ENCODE measurements around the gene PTGDR2.

The PTGDR2 gene

DNA sequence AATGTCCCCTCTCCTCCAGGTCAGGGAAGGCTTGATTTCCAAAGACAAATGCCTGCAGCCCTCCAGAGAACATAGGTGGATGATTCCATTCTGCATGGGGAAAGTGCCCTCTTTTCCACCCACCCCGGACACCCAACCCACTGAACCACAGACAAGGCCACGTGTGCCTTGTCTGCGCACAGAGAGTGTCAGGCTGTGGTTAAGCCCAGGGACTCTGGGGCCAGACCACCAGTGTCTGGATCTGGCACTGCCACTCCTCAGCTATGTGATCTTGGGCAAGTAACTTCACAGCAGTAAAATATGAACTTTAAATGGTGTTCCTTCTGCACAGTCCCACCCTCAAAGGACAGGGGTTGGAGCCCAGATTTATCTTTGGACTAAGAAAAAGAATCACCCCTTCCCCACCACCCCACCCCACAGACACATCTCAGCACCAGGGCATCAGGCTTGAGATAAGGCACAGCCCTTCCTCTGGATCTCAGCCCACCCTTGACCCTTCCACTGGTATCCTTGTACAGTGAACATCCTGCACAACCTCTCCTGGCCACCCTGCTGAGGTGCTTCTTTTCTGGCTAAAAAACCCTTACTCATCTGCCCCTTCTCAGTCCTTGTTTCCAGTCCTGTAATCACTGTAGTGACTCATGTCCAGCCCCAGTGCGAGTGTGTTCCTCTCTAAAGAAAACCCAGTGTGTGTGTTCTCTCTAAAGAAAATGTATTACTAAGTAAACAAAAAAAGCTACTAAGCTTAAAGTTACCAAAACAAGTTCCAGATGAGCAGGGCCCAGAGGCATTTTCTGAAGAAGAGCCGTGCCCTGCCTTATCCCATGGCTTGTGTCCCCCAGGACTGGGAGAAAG, 1.9 kb upstream of the PTGDR2 start:
- no peak for DNase-seq

- DNase-seq = no peak
Measured at GRCh38 chr11:60854847-60855725, 664 bp downstream of the PTGDR2 start.

DNA sequence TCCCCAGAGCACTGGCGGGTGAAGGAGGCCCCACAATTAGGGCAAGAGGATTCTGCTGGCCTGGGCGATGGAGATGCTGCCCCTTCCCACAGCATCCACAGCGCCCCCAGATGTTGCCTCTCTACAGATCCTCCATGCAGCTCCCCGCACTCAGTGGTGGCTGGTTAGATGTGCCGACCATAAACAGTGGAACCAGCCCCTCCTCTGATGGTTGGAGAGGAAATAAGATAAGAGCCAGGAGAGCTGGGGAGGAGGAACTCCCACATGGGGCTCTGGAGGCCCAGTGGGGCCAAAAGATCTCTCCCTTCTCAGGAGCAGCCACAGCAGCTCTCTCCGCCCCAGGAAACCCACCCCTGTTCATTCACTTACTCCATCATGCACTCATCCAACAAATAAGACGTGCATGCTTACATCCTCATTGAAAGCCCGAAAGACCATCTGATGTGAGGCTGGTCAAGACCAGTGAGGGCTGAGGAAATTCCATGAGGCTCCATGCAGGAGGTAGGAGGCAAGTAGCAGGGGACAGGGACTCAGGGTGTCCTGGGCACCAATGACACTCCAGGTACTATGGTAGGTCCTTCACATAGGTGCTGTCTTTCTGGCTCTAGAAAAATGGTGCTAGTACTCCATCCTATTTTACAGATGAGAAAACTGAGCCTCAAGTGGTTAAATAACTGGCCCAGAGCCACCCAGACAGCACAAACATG, 1.5 kb downstream of the PTGDR2 start:
- DNase-seq = no peak

DNA sequence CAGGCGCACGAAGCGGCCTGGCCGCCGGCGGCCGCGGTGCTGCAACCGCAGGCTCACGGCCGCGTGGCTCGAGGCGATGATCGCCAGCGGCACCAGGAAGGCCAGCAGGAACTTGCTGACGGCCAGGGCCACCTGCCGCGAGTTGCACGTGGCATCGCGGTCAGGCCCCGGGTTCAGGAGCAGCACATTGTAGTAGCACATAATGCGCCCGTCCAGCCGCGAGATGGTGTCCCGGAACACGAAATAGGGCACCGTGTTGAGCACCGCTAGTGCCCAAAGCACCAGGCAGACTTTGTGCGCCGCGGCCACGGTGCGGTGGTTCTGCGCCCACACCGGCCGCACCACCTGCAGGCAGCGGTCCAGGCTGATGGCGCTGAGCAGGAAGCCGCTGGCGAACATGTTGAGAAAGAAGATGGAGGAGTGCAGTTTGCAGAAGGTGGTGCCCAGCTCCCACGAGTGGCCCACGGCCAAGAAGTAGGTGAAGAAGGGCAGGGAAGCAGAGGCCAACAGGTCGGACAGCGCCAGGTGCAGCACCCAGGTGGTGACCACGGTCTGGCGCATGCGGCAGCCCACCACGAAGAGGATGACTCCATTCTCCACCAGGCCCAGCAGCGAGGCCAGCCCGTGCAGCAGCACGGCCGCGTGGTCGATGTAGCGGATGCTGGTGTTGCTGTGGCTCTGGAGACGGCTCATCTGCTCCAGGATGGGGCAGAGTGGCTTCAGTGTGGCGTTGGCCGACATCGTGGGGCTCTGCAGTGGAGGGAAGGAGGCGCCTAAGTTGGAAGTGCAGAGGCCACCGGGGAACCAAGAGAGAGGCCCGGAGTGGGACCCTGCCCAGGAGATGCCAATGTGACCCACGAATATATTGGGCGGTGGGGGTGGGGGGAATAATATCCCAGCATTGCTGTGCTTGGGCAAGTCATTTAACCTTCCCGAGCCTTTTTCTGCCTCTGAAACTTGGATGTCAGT, 2.5 kb downstream of the PTGDR2 start:
- no peak for DNase-seq

DNA sequence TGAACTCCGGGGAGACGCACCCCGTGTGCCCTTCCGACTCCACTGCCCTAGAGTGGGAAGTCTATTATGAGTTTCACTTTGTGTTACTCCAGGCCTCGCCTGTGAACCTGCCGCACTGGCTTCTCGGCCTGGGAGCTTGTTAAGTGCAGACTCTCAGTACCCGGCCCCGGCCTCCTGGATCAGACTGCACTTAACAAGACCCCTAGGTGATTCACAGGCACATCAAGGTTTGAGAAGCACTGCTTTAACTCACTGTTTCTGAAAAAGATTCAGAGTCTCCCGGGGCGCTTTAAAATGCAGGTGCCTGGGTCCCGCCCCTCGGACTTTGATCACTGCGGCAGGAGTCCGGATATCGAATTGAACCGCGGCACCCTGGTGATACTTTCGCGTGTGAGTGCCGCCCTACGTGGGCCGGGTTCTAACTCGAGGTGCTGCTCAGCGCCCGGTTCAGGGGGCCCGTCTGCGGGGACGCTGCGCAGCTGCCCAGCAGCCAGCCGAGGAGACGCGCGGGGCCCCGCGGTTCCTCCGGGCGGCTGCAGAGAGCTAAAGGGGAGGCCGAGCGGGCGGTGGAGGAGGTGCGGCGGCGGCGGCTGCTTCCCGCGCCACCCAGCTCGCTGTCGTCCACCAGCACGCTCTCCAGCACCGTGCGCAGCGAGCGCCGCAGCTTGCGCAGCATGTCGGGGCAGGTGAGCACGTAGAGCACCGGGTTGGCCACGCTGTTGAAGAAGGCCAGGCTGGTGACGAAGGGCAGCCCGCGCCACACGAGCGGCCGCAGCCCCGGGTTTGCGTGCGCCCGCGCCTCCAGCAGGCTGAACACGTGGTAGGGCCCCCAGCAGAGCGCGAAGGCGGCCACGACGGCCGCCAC, 3.4 kb downstream of the PTGDR2 start:
- DNase-seq = no peak

GRCh38 chr11:60851327-60852104, 4.2 kb downstream of the PTGDR2 start:
- no peak for DNase-seq

GRCh38 chr11:60849641-60850520, 5.9 kb downstream of the PTGDR2 start:
- no peak for DNase-seq

GRCh38 chr11:60848714-60849151, 7.0 kb downstream of the PTGDR2 start:
- no peak for DNase-seq

DNA sequence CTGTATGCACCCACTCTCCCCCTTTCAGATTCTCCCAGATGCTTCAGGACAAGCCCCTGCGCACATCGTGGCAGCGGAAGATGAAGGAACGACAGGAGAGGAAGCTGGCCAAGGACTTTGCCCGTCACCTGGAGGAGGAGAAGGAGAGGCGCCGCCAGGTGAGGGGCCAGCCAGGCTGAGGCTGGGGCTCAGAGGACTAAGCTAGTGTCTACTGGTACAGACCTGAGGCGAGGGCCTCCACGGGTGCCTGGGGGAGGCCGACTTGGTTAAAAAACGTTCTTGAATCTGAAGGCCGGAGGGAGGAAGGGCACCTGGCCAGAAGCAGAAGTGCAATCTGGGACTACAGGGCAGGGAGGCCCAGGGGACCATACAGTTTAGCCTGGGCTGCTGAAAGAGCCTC, 7.9 kb downstream of the PTGDR2 start:
- DNase-seq = no peak

GRCh38 chr11:60847281-60847680, 8.5 kb downstream of the PTGDR2 start:
- no peak for DNase-seq

DNA sequence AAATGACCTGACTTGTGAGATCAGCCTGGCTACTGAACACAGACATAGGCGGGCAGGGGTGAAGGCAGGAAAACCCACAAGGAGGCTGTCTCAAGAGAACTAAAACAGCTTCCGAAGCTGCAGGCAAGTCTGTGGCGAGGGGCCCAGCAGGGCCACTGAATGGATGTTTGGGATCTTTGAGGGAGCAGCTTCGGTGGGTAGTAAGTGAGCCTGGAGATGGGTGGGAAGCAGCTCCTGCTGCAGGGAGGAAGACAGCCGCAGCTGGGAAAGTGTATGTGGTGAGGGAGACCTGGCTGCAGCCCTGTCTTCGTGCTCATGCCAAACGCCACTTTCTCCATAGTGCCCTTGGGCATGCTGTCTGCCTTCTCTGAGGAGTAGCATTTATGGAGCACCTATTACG, 10.4 kb downstream of the PTGDR2 start:
- no peak for DNase-seq

DNA sequence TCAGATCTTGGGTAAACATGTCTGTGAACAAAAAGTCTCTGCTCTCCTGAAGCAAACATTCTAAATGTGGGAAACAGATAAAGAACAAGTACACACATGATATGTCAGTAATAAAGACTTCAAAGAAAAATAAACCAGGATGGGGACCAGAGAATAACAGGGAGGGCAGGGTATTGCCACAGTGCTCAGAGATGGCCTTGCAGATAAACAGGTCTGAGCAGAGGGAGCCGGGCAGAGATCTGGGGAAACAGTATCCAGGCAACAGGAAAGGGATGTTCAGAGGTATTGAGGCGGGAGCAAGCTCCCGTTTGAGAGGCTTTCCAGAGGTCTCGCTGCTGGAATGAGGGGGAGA, 10.9 kb downstream of the PTGDR2 start:
- no peak for DNase-seq

GRCh38 chr11:60844045-60844869, 11.5 kb downstream of the PTGDR2 start:
- DNase-seq = no peak

DNA sequence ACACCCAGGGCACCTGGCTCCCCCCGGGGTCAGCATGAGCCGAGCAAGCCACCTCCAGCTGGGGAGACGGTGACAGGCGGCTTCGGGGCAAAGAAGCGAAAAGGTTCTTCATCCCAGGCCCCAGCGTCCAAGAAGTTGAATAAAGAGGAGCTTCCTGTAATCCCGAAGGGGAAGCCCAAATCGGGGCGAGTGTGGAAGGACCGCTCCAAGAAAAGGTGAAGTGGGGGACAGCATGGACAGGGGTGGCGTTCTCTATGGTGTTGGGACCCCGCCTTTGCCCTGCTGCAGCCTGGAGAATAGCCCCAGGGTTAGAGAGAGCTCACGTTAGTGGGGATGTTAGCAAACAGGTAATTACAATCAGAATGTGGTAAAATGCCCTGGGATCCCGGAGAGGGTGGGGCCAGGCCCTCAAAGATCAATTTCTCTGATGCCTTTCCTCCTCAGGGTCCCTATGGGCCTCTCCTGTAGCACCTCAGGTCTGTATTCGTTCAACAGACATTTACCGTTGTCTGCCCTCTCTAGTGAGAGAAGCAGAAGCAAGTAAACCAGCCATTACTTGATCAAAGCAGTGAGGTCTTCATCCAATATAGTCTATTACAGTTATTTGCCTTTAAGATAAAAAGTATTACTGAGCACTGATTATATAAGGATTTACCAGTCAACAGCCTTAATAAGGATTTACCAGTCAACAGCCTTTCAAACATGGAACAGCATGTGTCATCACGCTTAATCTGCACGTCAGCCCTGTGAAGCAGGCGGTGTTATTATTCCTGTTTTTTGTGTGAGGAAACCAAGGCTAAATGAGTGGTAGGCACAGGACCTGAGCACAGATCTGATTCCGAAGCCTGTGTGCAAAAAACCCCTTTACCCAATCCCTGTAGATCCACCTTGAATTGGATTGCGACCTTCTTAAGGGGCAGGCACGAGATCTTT, 12.8 kb downstream of the PTGDR2 start:
- DNase-seq = no peak

DNA sequence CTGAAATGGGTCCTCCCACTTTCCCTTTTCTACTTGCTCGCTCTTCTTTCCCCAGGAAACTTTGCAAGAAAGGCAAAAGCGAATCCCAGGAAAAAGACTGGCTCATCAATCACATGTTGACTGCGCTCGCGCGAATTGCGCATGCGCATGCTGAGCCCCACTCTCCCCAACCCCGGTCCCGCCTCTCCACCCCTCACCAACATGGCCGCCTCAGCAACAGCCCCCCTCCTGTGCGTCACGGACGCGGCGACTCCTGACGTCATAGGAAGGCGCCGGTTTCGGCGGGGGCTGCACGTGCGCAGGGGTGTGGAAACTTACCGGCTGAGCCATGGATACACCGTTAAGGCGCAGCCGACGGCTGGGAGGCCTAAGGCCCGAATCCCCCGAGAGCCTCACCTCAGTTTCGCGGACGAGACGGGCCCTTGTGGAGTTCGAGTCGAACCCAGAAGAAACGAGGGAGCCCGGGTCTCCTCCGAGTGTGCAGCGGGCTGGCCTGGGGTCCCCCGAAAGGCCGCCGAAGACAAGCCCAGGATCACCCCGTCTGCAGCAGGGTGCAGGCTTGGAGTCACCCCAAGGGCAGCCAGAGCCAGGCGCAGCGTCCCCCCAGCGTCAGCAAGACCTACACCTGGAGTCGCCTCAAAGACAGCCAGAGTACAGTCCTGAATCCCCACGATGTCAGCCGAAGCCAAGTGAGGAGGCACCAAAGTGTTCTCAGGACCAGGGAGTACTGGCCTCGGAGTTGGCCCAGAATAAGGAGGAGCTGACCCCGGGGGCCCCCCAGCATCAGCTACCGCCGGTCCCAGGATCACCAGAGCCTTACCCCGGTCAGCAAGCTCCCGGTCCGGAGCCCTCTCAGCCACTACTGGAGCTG, 13.7 kb downstream of the PTGDR2 start, which contains the start of gene CCDC86:
Gene CCDC86 (plus strand): TSS at position 317 of the 871 bp plus-strand sequence. CDS start 12 bp downstream, at position 329.
- peak; percentile 94 for DNase-seq
